ENCODE results near the gene TMEM217.
"Not testable (repeated sequence)": the region's sequence is repeated elsewhere in the genome, so short reads cannot be mapped to it uniquely, and the experiment has no call there.

Gene TMEM217

GRCh38 chr6:37218511-37218910 is 39.4 kb downstream of the TMEM217 start:
- DNase-seq (ENCODE audit: low read depth in 3 of 3, low spot score in 1 of 3) = no peak

GRCh38 chr6:37218061-37218460 is 39.9 kb downstream of the TMEM217 start:
- no peak for DNase-seq (ENCODE audit: low read depth in 3 of 3, low spot score in 1 of 3)

GRCh38 chr6:37212268-37212667 is 45.7 kb downstream of the TMEM217 start:
- no peak for DNase-seq (ENCODE audit: low read depth in 3 of 3, low spot score in 1 of 3)

- DNase-seq (ENCODE audit: low read depth in 3 of 3, low spot score in 1 of 3) = peak; percentile 42 to 64 (median 59)
Measured at GRCh38 chr6:37210313-37210968, 47.5 kb downstream of the TMEM217 start.

GRCh38 chr6:37209461-37210205 is 48.3 kb downstream of the TMEM217 start:
- no peak for DNase-seq (ENCODE audit: low read depth in 3 of 3, low spot score in 1 of 3)

GRCh38 chr6:37208793-37209192 is 49.2 kb downstream of the TMEM217 start:
- DNase-seq (ENCODE audit: low read depth in 3 of 3, low spot score in 1 of 3) = no peak

- peak; percentile 74 to 82 (median 75) for DNase-seq (ENCODE audit: low read depth in 3 of 3, low spot score in 1 of 3)
Measured at GRCh38 chr6:37207903-37208456, 50.0 kb downstream of the TMEM217 start.

GRCh38 chr6:37206622-37207021 is 51.3 kb downstream of the TMEM217 start:
- DNase-seq (ENCODE audit: low read depth in 3 of 3, low spot score in 1 of 3) = no peak

GRCh38 chr6:37205997-37206340 is 52.0 kb downstream of the TMEM217 start:
- no peak for DNase-seq (ENCODE audit: low read depth in 3 of 3, low spot score in 1 of 3)

- DNase-seq (ENCODE audit: low read depth in 3 of 3, low spot score in 1 of 3) = no peak
Measured at GRCh38 chr6:37205175-37205996, 52.6 kb downstream of the TMEM217 start.

- no peak for DNase-seq (ENCODE audit: low read depth in 3 of 3, low spot score in 1 of 3)
Measured at GRCh38 chr6:37204014-37204751, 53.8 kb downstream of the TMEM217 start.

GRCh38 chr6:37202788-37203491 is 55.0 kb downstream of the TMEM217 start:
- no peak for DNase-seq (ENCODE audit: low read depth in 3 of 3, low spot score in 1 of 3)

GRCh38 chr6:37201726-37202125 is 56.2 kb downstream of the TMEM217 start:
- DNase-seq (ENCODE audit: low read depth in 3 of 3, low spot score in 1 of 3) = no peak

GRCh38 chr6:37200085-37200484 is 57.9 kb downstream of the TMEM217 start:
- DNase-seq (ENCODE audit: low read depth in 3 of 3, low spot score in 1 of 3) = no peak

GRCh38 chr6:37196451-37196850 is 61.5 kb downstream of the TMEM217 start:
- not testable (repeated sequence) for DNase-seq (ENCODE audit: low read depth in 3 of 3, low spot score in 1 of 3)

- DNase-seq (ENCODE audit: low read depth in 3 of 3, low spot score in 1 of 3) = not testable (repeated sequence)
Measured at GRCh38 chr6:37194886-37195285, 63.1 kb downstream of the TMEM217 start.

GRCh38 chr6:37192666-37193065 is 65.3 kb downstream of the TMEM217 start:
- no peak for DNase-seq (ENCODE audit: low read depth in 3 of 3, low spot score in 1 of 3)

- no peak for DNase-seq (ENCODE audit: low read depth in 3 of 3, low spot score in 1 of 3)
Measured at GRCh38 chr6:37190159-37190535, 67.8 kb downstream of the TMEM217 start.

GRCh38 chr6:37188962-37189510 is 68.9 kb downstream of the TMEM217 start:
- no peak for DNase-seq (ENCODE audit: low read depth in 3 of 3, low spot score in 1 of 3)
